Cardiac muscle cell (in vitro differentiated cells and primary cell): ENCODE data around the gene CSGALNACT2. TPM values are rescaled to one million over a fixed set of nuclear protein-coding genes. Genes with fewer than 3 reads are reported as not detected.

Source experiments
- DNase-seq, 2 donors: peaks; one replicate each; pipeline versions ENCODE4 v3.0.0 to v3.0.0-alpha.2; 2010 to 2017; ENCODE audit warnings: low read depth in 1 of 2, low spot score in 1 of 2
- H3K27ac ChIP-seq: fragments of 200-600 bp; sonication (generic); 2 replicates; pipeline ENCODE4 v1.5.1; 2016
- H3K27me3 ChIP-seq: fragments of 200-600 bp; sonication (generic); 2 replicates; pipeline ENCODE4 v1.6.0; 2016; ENCODE audit warnings: control low read depth
- H3K36me3 ChIP-seq: fragments of 200-600 bp; sonication (generic); 2 replicates; pipeline ENCODE4 v1.5.1; 2016; ENCODE audit warnings: control low read depth
- H3K4me1 ChIP-seq: fragments of 200-600 bp; sonication (generic); 2 replicates; pipeline ENCODE4 v1.8.1; 2017; ENCODE audit warnings: low read depth, mild to moderate bottlenecking, mixed run types
- H3K4me3 ChIP-seq: fragments of 200-600 bp; sonication (generic); 2 replicates; pipeline ENCODE4 v1.5.1; 2016; ENCODE audit warnings: mild to moderate bottlenecking
- H3K9me3 ChIP-seq: fragments of 200-600 bp; sonication (generic); 2 replicates; pipeline ENCODE4 v1.5.1; 2017; ENCODE audit warnings: low read depth, mild to moderate bottlenecking, control low read depth
- polyA plus RNA-seq: library from polyadenylated mRNA; unstranded; fragments of >200 nt; fragmentation: Nextera tagmentation; extraction: Ambion mirVana; gene quantifications from 2 replicates; pipeline ENCODE4 v1.2.1, GENCODE V29; 2016
- total RNA-seq: library from RNA; depleted of rRNA; stranded (reverse); fragments of >200 nt; gene quantifications from 2 replicates; pipeline ENCODE4 v1.2.3, GENCODE V29; 2016
- TF ChIP-seq, protein P1 (sequence below): IDR thresholded peaks from 2 replicates; pipeline ENCODE4 v1.5.1; 2012; ENCODE audit warnings: low read depth, mild to moderate bottlenecking, low read length

The CSGALNACT2 gene
- total and polyA plus RNA-seq, 2 experiments from 2014 or later = 8.3 to 9.9 TPM

DNA sequence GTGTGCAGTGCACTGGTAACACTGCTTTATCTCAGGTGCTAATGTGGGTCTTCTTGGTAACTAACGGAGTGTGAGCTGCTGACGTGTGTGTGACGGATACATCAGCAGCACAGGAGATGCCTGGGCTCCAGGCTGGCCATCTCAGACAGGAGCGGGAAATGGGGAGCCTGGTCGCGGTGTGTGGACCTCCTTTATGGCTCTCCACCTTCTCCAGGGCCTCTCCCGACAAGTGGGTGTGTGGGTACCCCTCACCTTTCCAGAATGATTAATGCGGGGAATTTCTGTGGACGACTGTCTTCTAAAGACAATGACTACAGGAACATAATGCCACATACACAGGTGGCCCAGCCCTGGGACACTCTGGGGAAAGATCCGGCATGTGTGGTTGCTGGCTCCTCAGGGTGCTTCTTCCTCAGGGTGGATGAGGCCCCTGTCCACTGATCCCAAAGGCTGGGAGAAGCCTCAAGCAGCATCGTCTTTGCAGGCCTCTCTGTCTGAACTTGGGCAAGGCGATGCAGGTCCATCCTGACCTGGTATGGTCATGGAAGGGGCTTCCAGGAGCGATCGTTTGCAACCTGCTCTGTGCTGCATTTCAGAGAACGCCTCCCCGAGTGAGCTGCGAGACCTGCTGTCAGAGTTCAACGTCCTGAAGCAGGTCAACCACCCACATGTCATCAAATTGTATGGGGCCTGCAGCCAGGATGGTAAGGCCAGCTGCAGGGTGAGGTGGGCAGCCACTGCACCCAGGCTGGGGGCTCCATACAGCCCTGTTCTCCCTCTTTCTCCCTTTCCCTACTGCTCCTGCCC, 20.3 kb upstream of the CSGALNACT2 start:
- Histone ChIP-seq H3K9me3 (no peaks in the 10 kb centered on the region), H3K4me1 (no peaks in the 10 kb centered on the region), H3K27me3 (no peaks in the 10 kb centered on the region), H3K4me3 (no peak overlapping the region), H3K27ac (no peak overlapping the region), H3K36me3 (no peaks in the 10 kb centered on the region)
- DNase-seq = no peak
- TF ChIP-seq, protein P1, sequence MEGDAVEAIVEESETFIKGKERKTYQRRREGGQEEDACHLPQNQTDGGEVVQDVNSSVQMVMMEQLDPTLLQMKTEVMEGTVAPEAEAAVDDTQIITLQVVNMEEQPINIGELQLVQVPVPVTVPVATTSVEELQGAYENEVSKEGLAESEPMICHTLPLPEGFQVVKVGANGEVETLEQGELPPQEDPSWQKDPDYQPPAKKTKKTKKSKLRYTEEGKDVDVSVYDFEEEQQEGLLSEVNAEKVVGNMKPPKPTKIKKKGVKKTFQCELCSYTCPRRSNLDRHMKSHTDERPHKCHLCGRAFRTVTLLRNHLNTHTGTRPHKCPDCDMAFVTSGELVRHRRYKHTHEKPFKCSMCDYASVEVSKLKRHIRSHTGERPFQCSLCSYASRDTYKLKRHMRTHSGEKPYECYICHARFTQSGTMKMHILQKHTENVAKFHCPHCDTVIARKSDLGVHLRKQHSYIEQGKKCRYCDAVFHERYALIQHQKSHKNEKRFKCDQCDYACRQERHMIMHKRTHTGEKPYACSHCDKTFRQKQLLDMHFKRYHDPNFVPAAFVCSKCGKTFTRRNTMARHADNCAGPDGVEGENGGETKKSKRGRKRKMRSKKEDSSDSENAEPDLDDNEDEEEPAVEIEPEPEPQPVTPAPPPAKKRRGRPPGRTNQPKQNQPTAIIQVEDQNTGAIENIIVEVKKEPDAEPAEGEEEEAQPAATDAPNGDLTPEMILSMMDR = no peak

DNA sequence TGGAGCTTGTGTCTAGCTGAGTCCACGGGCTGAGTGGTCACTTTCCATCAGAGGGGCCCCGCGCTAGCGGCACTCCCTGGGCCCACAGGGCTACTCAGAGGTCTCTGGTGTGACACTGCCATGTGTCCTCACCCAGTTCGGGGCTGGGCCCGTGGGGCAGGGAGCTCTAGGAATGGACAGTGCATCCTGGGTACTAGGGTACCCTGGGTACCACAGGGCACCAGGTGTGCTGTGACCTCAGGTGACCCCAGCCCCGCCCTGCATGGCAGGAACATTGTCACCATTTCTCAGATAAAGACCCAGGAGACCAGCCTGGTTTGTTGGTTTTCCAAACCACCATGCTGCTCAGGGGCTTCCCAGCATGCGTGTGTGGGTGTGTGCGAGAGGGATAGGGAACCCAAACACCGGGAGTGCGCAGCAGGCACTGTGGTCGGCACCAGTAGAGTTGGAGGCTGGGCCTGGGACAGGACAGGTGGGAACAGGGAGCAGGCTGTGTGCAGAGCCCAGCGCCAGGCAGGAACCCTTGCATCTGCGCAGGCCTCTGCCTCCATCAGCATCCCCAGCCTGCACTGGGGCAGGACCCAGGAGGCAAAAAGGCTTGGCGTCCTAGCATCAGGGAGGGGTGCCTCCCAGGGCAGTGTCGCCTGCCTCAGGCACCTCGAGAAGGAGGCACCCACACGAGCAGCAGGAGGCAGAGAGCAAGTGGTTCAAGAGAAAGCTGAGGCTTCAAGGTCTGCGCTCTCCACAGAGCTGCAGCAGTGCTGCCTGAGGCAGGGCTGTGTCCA, 19.4 kb upstream of the CSGALNACT2 start:
- no peaks in the 10 kb centered on the region for H3K4me1 ChIP-seq
- H3K36me3 ChIP-seq = no peaks in the 10 kb centered on the region
- TF ChIP-seq, protein P1 = no peak
- no peaks in the 10 kb centered on the region for H3K27me3 ChIP-seq
- no peak overlapping the region for H3K27ac ChIP-seq
- no peak overlapping the region for H3K4me3 ChIP-seq
- no peak for DNase-seq
- no peaks in the 10 kb centered on the region for H3K9me3 ChIP-seq

DNA sequence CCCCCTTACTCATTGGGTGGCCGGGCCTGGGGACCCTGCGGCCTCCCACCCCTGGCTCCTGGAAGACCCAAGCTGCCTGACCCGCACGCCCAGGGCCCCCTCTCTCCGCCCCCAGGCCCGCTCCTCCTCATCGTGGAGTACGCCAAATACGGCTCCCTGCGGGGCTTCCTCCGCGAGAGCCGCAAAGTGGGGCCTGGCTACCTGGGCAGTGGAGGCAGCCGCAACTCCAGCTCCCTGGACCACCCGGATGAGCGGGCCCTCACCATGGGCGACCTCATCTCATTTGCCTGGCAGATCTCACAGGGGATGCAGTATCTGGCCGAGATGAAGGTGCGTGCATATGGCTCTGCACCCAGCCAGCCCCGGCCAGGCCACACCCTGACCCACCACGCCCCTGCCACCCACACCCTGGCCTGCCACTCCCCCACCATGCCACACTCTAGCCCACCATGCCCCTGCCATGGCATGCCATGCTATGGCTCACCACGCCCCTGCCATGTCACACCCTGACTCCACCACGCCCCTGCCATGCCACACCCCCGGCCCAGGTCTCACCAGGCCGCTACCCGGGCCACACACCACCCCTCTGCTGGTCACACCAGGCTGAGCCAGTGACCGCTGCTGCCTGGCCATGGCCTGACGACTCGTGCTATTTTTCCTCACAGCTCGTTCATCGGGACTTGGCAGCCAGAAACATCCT, 18.7 kb upstream of the CSGALNACT2 start:
- Histone ChIP-seq H3K27ac (no peak overlapping the region), H3K36me3 (no peaks in the 10 kb centered on the region), H3K4me1 (no peaks in the 10 kb centered on the region), H3K4me3 (no peak overlapping the region), H3K27me3 (no peaks in the 10 kb centered on the region), H3K9me3 (no peaks in the 10 kb centered on the region)
- TF ChIP-seq, protein P1 = no peak
- DNase-seq = no peak

DNA sequence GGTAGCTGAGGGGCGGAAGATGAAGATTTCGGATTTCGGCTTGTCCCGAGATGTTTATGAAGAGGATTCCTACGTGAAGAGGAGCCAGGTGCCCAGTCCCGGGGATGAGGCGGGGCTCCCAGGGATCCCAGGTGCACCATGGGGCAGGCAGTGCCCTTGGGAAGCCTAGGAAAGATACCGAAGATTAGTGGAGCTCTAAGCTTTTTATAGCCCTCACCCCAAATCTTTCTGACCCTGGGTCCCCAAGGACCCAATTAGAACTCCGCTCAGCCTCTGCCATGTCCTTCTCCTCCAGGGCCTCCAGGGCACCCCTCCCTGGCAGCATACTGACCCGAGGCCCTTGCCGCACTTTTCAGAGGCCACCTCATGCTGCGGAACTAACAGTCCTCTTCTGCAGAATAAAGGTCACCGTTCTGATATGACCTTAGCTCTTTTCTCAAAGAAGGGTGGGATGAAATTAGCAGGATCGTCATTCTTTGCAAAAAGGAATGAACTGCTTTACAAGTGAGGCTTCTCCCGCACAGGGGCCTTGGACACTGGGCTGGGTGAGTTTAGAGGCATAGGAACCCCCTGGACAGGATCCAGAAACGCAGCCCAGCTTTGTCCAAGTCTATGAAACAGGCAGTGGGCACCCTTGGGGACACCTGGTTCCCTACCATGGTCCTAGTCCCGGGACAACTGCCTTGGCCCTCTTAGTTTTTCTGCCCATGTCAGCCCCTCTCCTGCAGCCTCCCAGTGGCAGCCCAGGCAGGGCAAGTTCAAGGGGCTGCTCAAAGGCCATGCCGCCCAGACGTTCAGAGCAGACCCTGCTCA, 17.9 kb upstream of the CSGALNACT2 start:
- no peak overlapping the region for H3K4me3 ChIP-seq
- TF ChIP-seq, protein P1 = no peak
- DNase-seq = no peak
- H3K27ac ChIP-seq = no peak overlapping the region
- H3K36me3 ChIP-seq = no peaks in the 10 kb centered on the region
- H3K4me1 ChIP-seq = no peaks in the 10 kb centered on the region
- no peaks in the 10 kb centered on the region for H3K9me3 ChIP-seq
- H3K27me3 ChIP-seq = no peaks in the 10 kb centered on the region

DNA sequence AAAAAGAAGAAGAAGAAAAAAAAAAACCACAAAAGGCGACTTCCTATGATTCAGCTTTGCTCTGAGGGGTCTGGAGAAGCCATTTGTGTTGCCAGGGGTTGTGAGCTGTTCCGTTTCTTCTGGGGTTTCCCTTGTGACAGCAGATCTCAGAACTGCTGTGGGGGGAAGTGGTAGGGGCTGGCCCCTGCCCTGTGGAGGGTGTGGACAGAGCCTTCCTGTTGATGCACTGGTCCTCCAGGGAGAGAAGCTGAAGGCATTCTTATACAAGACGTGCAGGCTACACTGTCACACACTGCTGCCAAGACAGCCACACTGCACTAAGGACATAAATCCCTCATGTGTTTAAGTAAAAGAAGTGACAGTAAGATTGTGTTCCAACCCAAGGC, 17.3 kb upstream of the CSGALNACT2 start:
- Histone ChIP-seq H3K27me3 (no peaks in the 10 kb centered on the region), H3K27ac (no peak overlapping the region), H3K36me3 (no peaks in the 10 kb centered on the region), H3K4me1 (no peaks in the 10 kb centered on the region), H3K4me3 (no peak overlapping the region), H3K9me3 (no peaks in the 10 kb centered on the region)
- DNase-seq = peak in 1 of 2 donors; percentile 22
- TF ChIP-seq, protein P1 = no peak
